K562 (cell line): ENCODE measurements around the gene DNASE1L1. TPM values are rescaled to one million over a fixed set of nuclear protein-coding genes. Genes with fewer than 3 reads are reported as not detected.

ENCODE experiments used
- BHLHE40 ChIP-seq: IDR thresholded peaks from 2 replicates; pipeline ENCODE4 v1.6.1; 2011; ENCODE audit warnings: low read length, improper control_type of control experiment
- CREM ChIP-seq: IDR thresholded peaks from 2 replicates; pipeline ENCODE4 v1.6.1; 2014; ENCODE audit warnings: antibody characterized with exemption, low read depth
- E4F1 ChIP-seq: fragments of 250-450 bp; sonication (Bioruptor Pico); IDR thresholded peaks from 2 replicates; pipeline ENCODE4 v1.5.0; 2021; ENCODE audit warnings: mild to moderate bottlenecking, borderline replicate concordance
- KDM2B ChIP-seq: fragments of 250-450 bp; sonication (Bioruptor Pico); IDR thresholded peaks from 2 replicates; pipeline ENCODE4 v1.8.0; 2021; ENCODE audit warnings: mild to moderate bottlenecking, moderate library complexity
- TBP ChIP-seq: optimal IDR thresholded peaks from 2 replicates; pipeline ENCODE3; 2011; ENCODE audit warnings: low read depth, low read length, improper control_type of control experiment
- TOE1 ChIP-seq, 2 experiments: fragments of 450-650 bp in 1 of 2; sonication (generic) in 1 of 2; formaldehyde crosslinking in 1 of 2; IDR thresholded peaks; 2 replicates each; pipeline versions ENCODE4 v1.7.1 to v1.8.0; 2016 to 2022; ENCODE audit warnings: borderline replicate concordance in 2 of 2, mild to moderate bottlenecking in 2 of 2, antibody characterized with exemption in 1 of 2, inconsistent platforms in 1 of 2, low read depth in 1 of 2, missing genetic modification reagents in 1 of 2, moderate library complexity in 1 of 2
- TSHZ1 ChIP-seq: fragments of 250-450 bp; sonication (Bioruptor Pico); IDR thresholded peaks from 2 replicates; pipeline ENCODE4 v1.4.0; 2020; ENCODE audit warnings: mild to moderate bottlenecking, moderate library complexity
- ZNF282 ChIP-seq: sonication (generic); formaldehyde crosslinking; IDR thresholded peaks from 2 replicates; pipeline ENCODE4 v1.8.1; 2023; ENCODE audit warnings: missing genetic modification reagents
- polyA plus RNA-seq, 8 experiments: library from polyadenylated mRNA; depleted of rRNA in 4 of 8; stranded (reverse) in 5 of 8; unstranded in 3 of 8; fragments of >200 nt; fragmentation: Nextera tagmentation in 2 of 8; fragmentation: Illumina TruSeq in 1 of 8; extraction: Ambion mirVana in 2 of 8; extraction: Trizol in 1 of 8; gene quantifications; 2 replicates each; pipeline versions ENCODE4 v1.2.1 to v1.2.3, GENCODE V29; 2011 to 2014; ENCODE audit warnings: inconsistent platforms in 1 of 8, missing spikeins in 1 of 8
- total RNA-seq, 7 experiments: library from RNA; depleted of rRNA in 6 of 7; stranded (reverse); fragments of >200 nt in 6 of 7; fragmentation: Illumina TruSeq in 2 of 7; extraction: Trizol in 2 of 7; gene quantifications; 2 replicates each; pipeline versions ENCODE4 v1.2.1 to v1.2.3, GENCODE V29; 2011 to 2021; ENCODE audit warnings: low replicate concordance in 1 of 7
- TF ChIP-seq, protein P1 (sequence below): fragments of 450-650 bp; IDR thresholded peaks from 2 replicates; pipeline ENCODE4 v1.6.1; 2016; ENCODE audit warnings: mild to moderate bottlenecking, moderate library complexity

Gene DNASE1L1
- total and polyA plus RNA-seq, 9 of the 15 experiments (the other 6 are each of a cell fraction or from before 2014, with no cell fraction given): 0.73 to 12.6 (median 7.9) TPM

DNA sequence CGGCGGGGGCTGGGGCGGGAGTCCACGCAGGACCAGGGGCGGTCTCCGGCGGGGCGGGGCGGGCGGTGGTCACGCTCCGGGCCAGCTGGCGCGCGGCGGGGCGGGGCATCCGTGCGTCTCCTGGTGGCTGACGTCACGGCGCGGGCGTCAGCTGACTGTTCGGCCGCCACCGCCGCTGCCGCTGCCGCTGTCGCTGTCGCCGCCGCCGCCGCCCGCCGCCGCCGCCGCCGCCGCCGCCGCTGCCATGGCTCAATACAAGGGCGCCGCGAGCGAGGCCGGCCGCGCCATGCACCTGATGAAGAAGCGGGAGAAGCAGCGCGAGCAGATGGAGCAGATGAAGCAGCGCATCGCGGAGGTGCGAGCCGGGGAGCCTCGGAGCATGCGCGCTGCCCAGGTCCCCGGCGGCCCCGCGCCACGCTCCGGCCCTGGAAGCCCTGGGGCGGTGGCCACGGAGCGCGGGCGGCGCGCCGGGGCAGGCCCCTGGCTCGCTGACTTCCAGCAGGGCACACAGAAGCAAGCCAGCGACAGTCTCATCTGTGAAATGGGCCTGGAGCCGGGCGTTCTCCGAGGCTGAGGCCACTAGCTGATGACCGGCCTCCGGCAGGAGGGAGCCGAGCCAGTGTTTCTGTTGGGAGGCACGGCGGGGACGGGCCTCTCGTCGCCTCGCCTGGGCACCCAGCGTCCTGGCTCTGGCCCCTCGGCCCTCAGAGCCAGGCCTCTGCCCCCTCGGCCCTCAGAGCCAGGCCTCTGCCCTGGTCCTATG is 35.1 kb upstream of the DNASE1L1 start, which contains the start of gene FAM50A (continued):
- TF ChIP-seq, protein P1, sequence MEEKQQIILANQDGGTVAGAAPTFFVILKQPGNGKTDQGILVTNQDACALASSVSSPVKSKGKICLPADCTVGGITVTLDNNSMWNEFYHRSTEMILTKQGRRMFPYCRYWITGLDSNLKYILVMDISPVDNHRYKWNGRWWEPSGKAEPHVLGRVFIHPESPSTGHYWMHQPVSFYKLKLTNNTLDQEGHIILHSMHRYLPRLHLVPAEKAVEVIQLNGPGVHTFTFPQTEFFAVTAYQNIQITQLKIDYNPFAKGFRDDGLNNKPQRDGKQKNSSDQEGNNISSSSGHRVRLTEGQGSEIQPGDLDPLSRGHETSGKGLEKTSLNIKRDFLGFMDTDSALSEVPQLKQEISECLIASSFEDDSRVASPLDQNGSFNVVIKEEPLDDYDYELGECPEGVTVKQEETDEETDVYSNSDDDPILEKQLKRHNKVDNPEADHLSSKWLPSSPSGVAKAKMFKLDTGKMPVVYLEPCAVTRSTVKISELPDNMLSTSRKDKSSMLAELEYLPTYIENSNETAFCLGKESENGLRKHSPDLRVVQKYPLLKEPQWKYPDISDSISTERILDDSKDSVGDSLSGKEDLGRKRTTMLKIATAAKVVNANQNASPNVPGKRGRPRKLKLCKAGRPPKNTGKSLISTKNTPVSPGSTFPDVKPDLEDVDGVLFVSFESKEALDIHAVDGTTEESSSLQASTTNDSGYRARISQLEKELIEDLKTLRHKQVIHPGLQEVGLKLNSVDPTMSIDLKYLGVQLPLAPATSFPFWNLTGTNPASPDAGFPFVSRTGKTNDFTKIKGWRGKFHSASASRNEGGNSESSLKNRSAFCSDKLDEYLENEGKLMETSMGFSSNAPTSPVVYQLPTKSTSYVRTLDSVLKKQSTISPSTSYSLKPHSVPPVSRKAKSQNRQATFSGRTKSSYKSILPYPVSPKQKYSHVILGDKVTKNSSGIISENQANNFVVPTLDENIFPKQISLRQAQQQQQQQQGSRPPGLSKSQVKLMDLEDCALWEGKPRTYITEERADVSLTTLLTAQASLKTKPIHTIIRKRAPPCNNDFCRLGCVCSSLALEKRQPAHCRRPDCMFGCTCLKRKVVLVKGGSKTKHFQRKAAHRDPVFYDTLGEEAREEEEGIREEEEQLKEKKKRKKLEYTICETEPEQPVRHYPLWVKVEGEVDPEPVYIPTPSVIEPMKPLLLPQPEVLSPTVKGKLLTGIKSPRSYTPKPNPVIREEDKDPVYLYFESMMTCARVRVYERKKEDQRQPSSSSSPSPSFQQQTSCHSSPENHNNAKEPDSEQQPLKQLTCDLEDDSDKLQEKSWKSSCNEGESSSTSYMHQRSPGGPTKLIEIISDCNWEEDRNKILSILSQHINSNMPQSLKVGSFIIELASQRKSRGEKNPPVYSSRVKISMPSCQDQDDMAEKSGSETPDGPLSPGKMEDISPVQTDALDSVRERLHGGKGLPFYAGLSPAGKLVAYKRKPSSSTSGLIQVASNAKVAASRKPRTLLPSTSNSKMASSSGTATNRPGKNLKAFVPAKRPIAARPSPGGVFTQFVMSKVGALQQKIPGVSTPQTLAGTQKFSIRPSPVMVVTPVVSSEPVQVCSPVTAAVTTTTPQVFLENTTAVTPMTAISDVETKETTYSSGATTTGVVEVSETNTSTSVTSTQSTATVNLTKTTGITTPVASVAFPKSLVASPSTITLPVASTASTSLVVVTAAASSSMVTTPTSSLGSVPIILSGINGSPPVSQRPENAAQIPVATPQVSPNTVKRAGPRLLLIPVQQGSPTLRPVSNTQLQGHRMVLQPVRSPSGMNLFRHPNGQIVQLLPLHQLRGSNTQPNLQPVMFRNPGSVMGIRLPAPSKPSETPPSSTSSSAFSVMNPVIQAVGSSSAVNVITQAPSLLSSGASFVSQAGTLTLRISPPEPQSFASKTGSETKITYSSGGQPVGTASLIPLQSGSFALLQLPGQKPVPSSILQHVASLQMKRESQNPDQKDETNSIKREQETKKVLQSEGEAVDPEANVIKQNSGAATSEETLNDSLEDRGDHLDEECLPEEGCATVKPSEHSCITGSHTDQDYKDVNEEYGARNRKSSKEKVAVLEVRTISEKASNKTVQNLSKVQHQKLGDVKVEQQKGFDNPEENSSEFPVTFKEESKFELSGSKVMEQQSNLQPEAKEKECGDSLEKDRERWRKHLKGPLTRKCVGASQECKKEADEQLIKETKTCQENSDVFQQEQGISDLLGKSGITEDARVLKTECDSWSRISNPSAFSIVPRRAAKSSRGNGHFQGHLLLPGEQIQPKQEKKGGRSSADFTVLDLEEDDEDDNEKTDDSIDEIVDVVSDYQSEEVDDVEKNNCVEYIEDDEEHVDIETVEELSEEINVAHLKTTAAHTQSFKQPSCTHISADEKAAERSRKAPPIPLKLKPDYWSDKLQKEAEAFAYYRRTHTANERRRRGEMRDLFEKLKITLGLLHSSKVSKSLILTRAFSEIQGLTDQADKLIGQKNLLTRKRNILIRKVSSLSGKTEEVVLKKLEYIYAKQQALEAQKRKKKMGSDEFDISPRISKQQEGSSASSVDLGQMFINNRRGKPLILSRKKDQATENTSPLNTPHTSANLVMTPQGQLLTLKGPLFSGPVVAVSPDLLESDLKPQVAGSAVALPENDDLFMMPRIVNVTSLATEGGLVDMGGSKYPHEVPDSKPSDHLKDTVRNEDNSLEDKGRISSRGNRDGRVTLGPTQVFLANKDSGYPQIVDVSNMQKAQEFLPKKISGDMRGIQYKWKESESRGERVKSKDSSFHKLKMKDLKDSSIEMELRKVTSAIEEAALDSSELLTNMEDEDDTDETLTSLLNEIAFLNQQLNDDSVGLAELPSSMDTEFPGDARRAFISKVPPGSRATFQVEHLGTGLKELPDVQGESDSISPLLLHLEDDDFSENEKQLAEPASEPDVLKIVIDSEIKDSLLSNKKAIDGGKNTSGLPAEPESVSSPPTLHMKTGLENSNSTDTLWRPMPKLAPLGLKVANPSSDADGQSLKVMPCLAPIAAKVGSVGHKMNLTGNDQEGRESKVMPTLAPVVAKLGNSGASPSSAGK: no peak
- no peak for TF ChIP-seq TOE1 (IDR thresholded peaks at IDR 0.05; ENCODE audit: borderline replicate concordance)
- no peak for TF ChIP-seq TOE1 (CRISPR knock-in tag; IDR thresholded peaks at IDR 0.05; ENCODE audit: borderline replicate concordance, low read depth)
- peak; percentile 43; the same call in 1 of the 2 replicates for TF ChIP-seq BHLHE40
- no peak for TF ChIP-seq TBP
- no peak for TF ChIP-seq TSHZ1
- no peak for TF ChIP-seq E4F1 (CRISPR knock-in tag)
- TF ChIP-seq KDM2B (CRISPR knock-in tag): no peak
- TF ChIP-seq ZNF282: no peak
- peak; percentile 88 for TF ChIP-seq CREM
